NCI-H510A treated with DMSO at 0.1 percent for 48 hours (cell line): Measurements from ENCODE around the gene SEPSECS.
"Not testable (repeated sequence)": the region's sequence is repeated elsewhere in the genome, so short reads cannot be mapped to it uniquely, and the experiment has no call there.

ENCODE experiments used
- DNase-seq: peaks from one replicate; lab custom pipeline; 2025; lab: John Stamatoyannopoulos, UW

SEPSECS gene

DNA sequence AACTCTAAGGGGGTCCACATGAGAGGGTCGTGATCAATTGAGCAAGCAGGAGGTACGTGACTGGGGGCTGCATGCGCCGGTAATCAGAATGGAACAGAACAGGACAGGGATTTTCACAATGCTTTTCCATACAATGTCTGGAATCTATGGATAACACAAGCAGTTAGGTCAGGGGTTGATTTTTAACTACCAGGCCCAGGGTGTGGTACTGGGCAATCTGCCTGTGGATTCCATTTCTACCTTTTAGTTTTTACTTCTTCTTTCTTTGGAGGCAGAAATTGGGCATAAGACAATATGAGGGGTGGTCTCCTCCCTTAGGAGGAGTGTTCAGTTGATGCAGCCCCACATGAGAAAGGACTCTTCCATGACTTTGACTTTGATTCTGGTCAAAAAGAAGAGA lies 76.8 kb downstream of the SEPSECS start:
- not testable (repeated sequence) for DNase-seq

DNA sequence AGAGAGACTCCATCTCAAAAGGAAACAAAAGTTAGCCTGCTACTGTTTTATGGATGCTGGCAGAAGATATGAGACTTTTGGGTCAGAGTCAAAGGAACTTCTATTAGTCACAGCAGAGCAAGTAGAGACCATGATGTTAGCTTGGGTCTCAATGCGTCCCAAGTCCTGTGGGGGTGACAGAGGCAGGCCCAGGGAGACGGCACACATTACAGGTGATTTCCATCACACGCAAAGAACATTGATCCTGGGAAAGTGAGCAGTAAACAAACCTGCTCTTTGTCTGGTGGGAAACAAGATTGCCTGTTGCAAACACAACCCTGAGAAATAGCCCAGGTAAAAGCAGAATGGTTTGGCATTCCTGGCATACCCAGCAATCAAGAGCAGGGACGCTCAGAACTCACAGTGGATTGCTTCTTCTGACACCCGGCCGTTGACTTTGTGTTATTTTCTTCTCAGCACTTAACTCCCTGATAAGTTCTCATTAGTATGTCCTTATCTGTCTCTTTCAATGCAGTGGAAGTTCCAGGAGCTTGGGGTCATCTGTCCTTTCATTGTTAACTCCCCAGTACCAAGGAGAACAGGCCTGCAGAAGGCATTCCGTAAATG lies 78.3 kb downstream of the SEPSECS start:
- no peak for DNase-seq

DNA sequence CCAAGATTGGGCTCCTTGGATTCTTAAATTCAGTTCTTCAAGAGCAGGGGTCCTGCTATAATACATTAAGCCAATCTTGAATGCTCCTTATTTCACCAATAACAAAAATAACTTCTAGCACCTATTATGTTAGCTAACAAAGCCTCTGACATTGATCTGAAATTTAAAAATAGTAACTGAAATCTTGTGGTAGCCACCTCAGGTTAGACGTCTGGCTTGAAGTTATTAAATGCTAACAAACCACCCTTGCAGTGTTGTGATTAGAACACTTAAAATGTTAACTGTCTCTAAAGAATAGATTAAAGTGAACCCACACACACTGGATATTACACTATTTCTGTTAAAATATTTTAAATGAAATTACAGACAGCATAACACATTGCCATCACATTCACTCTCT lies 79.7 kb downstream of the SEPSECS start:
- no peak for DNase-seq

DNA sequence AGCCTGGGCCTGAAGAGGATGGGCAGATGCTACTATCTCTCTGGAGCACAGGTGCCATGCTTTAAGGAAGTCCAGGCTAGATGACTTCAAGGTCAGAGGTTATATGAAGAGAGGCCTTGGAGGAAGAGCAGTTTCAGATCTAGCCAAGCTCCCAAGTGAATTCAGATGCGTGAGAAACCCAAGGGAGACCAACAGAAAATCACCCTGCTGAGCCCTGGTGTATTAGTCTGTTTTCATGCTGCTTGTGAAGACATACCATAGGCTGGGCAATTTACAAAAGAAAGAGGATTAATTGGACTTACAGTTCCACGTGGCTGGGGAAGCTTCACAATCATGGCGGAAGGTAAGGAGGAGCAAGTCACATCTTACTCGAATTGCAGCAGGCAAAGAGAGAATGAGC lies 81.7 kb downstream of the SEPSECS start:
- no peak for DNase-seq

DNA sequence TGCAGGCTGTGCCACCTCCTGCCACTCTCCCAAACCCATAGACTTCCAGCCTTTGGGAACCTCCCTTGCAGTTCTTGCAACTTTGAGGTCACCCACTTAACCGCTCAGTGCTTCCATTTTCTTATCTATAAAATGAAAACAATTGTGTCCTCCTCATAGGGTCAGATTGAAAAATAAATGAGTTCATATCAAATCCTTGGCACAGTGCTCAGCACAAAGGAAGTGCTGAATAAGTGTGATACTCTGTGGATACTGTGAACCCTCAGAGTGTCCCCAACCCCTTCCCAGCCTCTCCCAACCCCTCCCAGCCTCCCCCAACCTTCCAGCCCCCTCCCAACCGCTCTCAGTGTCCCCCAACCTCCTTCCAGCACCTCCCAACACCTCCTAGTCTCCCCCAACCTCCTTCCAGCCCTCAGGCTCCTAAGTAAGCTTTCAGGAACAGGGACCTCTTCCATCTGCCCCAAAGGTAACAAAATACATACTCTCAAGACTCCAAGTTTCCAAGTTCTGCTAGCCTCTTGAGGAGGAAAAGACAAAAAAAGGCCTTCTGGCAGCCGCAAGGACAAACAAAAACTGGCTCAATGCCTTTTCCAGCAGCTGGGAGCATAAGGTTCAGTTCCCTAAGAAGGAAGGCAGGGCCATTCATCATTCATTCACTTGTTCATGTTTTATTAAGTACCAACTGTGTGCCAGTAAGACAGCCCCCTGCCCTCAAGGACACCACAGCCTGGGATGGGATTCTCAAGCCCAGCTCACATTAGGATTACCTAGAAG lies 83.4 kb downstream of the SEPSECS start:
- DNase-seq, result no peak

DNA sequence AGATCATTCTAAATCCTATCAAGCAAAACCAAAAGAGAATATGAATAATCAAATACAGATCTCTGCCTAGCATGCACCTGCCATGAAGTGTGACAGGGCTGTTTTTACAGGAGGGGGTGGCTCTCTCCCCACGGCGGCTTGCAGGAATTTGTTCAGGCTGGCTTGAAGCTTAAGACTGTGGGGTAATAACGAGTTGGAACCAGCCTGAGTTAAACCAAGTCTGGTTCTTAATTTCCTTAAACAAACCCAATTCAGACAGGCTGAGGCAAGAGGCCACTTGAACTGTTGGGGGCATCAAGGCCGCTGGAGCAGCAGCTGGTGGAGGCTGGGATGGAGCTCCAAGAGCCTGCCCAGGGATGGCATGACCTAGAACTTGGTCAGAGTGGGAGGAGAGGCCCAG lies 84.4 kb downstream of the SEPSECS start:
- no peak for DNase-seq

DNA sequence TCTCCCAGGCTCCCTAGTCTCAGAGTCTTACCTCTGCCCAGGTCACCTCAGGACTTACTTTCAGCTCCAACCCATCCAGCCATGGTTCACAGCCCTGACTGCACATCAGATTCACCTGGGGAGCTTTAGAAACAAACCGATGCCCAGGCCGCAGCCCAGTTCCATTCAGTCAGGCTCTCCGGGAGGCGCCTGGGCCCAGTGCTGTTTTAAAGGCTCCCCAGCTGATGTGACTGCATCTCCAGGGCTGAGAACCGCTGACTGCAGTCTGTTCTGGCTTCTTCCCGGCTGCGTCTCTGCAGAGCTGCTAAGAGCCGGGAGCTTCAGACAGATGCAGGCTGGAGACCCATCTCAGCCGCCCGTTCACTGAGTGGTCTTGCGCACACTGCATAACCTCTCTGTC lies 85.1 kb downstream of the SEPSECS start:
- DNase-seq, result no peak

DNA sequence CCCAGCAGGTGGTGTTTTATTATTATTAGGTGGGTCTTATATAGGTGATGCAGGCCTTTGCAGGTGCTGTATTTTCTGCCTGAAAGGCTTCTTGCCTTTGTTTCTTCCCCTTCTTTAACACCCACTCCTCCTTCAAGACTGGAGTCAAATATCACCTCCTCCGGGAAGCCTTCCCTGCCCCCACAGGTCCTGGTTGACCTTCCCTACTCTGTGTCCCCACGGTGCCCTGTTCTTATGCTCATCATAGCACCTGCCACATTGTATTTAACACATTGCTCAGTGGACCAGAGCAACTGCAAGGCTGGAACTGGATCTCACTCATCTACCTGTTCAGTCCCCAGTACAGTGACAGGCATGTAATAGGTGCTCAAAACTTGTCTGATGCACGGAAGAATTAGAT lies 89.7 kb downstream of the SEPSECS start:
- DNase-seq, result no peak
